SH-SY5Y (cell line): ENCODE results near the gene KLHL29.

Experiments
- GATA2 ChIP-seq: IDR thresholded peaks from 2 replicates; pipeline ENCODE4 v1.6.1; 2011; ENCODE audit warnings: mild to moderate bottlenecking, low read depth, low read length
- GATA3 ChIP-seq: IDR thresholded peaks from 2 replicates; pipeline ENCODE4 v1.6.1; 2011; ENCODE audit warnings: low read depth, mild to moderate bottlenecking, low read length, moderate library complexity

DNA sequence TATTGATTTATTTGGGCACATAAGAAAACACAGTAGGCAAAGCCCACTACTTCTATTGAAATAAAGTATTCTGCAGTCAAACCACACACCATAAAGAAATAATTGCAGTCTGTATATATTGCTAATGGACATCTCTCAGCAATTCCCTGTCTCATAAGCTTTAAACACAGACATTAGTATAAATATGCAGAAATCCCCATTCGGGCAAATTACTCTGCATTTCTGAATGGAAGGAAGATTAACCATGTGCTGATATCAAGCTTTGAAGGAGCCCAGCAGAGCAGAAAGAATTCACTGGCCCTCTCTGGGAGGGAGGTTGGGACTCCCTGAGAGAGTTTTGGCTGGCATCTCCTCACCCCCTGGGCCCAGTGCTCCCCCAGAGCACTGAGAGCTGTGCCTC is 272.4 kb downstream of the KLHL29 start:
- TF ChIP-seq GATA3 (no peak), GATA2 (no peak)
